Measurements from ENCODE around the gene PLAAT2. TPM values are rescaled to one million over a fixed set of nuclear protein-coding genes. Genes with fewer than 3 reads are reported as not detected.

The PLAAT2 gene
- polyA plus RNA-seq, 1 of the 3 experiments (the other 2 are of a cell fraction): 0.53 TPM

- TF ChIP-seq SMC3 (IDR thresholded peaks at IDR 0.05; ENCODE audit: low read depth, low read length): peak; percentile 47; the same call in 1 of the 2 replicates
- no peak for TF ChIP-seq TCF12 (IDR thresholded peaks at IDR 0.05)
- TF ChIP-seq FOSL2 (IDR thresholded peaks at IDR 0.05; ENCODE audit: borderline replicate concordance, low read depth): no peak
- no peak for TF ChIP-seq SIN3A (IDR thresholded peaks at IDR 0.05; ENCODE audit: borderline replicate concordance, low read depth, low read length)
- TF ChIP-seq USF1 (IDR thresholded peaks at IDR 0.05; ENCODE audit: borderline replicate concordance, low read depth): no peak
- TF ChIP-seq EZH2phosphoT487 (IDR thresholded peaks at IDR 0.05; ENCODE audit: borderline replicate concordance, low read depth): no peak
- peak; percentile 73 for TF ChIP-seq RAD21 (IDR thresholded peaks at IDR 0.05; ENCODE audit: low read length)
- TF ChIP-seq RCOR1 (IDR thresholded peaks at IDR 0.05; ENCODE audit: low read length): no peak
- no peak for TF ChIP-seq EP300 (IDR thresholded peaks at IDR 0.05; ENCODE audit: borderline replicate concordance in 1 of 2, low read depth in 1 of 2, low read length in 1 of 2)
- TF ChIP-seq GABPA (IDR thresholded peaks at IDR 0.05; ENCODE audit: low read depth): no peak
- TF ChIP-seq ZBTB33 (IDR thresholded peaks at IDR 0.05; ENCODE audit: borderline replicate concordance, low read depth): no peak
- TF ChIP-seq CHD2 (IDR thresholded peaks at IDR 0.05; ENCODE audit: low read length, partially characterized antibody): no peak
- no peak for TF ChIP-seq MXI1 (IDR thresholded peaks at IDR 0.05; ENCODE audit: low read depth, low read length)
- no peak for TF ChIP-seq PBX3 (IDR thresholded peaks at IDR 0.05)
- TF ChIP-seq ELF1 (IDR thresholded peaks at IDR 0.05): no peak
- no peak for TF ChIP-seq USF2 (IDR thresholded peaks at IDR 0.05; ENCODE audit: borderline replicate concordance, low read depth, low read length)
Observed at GRCh38 chr11:63592975-63593395, 29.8 kb upstream of the PLAAT2 start (continued).

- DNase-seq: no peak
- no peak overlapping the region for H3K27ac ChIP-seq (ENCODE audit: low read depth in 2 of 2, low read length in 1 of 2)
- H2AFZ ChIP-seq (ENCODE audit: low read depth): no peak overlapping the region
- H3K4me2 ChIP-seq: no peak overlapping the region
- H3K36me3 ChIP-seq (replicated peaks in 1 of 2; ENCODE audit: control insufficient read depth in 1 of 2, insufficient read depth in 2 of 2, low read length in 1 of 2): peaks cover 4 to 5% of the 10 kb centered on the region in 2 experiments
- H3K4me1 ChIP-seq (ENCODE audit: control insufficient read depth in 1 of 2, insufficient read depth in 2 of 2, low read depth in 1 of 2, low read length in 1 of 2): no peaks in the 10 kb centered on the region
- ChIA-PET CTCF (interaction anchor here (0.9 to 1.4 kb wide), 2 partner anchors 46 to 111 kb away, joined by 3 to 4 read pairs; no protein-coding TSS in a partner anchor), POLR2A (no interaction called here)
- no peak overlapping the region for H3K4me3 ChIP-seq (ENCODE audit: low read depth in 2 of 2, low read length in 1 of 2)
- H3K79me2 ChIP-seq (ENCODE audit: insufficient read depth): no peaks in the 10 kb centered on the region
- WGBS (ENCODE audit: low lambda C conversion rate): 86% methylated on average over 18 of the region's 18 CpGs
- no peaks in the 10 kb centered on the region for H4K20me1 ChIP-seq (ENCODE audit: insufficient read depth)
- H3F3A ChIP-seq (replicated peaks; ENCODE audit: insufficient read depth): no peaks in the 10 kb centered on the region
- no peak overlapping the region for H3K9ac ChIP-seq
- no peaks in the 10 kb centered on the region for H3K9me3 ChIP-seq
- H3K9me2 ChIP-seq: no peaks in the 10 kb centered on the region
- no peaks in the 10 kb centered on the region for H3K27me3 ChIP-seq (ENCODE audit: insufficient read depth)
- no peak for TF ChIP-seq FOXJ3 (CRISPR knock-in tag; IDR thresholded peaks at IDR 0.05)
- TF ChIP-seq GATA2 (CRISPR knock-in tag; IDR thresholded peaks at IDR 0.05): no peak
- TF ChIP-seq MEF2A (IDR thresholded peaks at IDR 0.05; ENCODE audit: borderline replicate concordance, low read depth): no peak
- no peak for TF ChIP-seq PBX3 (IDR thresholded peaks at IDR 0.05)
- TF ChIP-seq TAF1 (IDR thresholded peaks at IDR 0.05; ENCODE audit: borderline replicate concordance, low read depth, low read length): no peak
- TF ChIP-seq YY1 (IDR thresholded peaks at IDR 0.05; ENCODE audit: low read depth): no peak
- TF ChIP-seq RFX5 (IDR thresholded peaks at IDR 0.05; ENCODE audit: low read length): no peak
- TF ChIP-seq JUND (IDR thresholded peaks at IDR 0.05): no peak
- TF ChIP-seq USF2 (IDR thresholded peaks at IDR 0.05; ENCODE audit: borderline replicate concordance, low read depth, low read length): no peak
Observed at GRCh38 chr11:63590024-63590788, 27.0 kb upstream of the PLAAT2 start.
